ENCODE data around the gene PTGES3.

The PTGES3 gene

GRCh38 chr12:56723889-56724700, 36.0 kb upstream of the PTGES3 start:
- peak; percentile 88 for DNase-seq (ENCODE audit: low read depth)
- peak overlapping the region; percentile 71 for H3K4me3 ChIP-seq (ENCODE audit: low read depth, low read length)
- no peak for TF ChIP-seq CTCF (IDR thresholded peaks at IDR 0.05; ENCODE audit: control insufficient read depth, extremely low read depth, insufficient read depth)

GRCh38 chr12:56723352-56723751, 35.3 kb upstream of the PTGES3 start:
- TF ChIP-seq CTCF (IDR thresholded peaks at IDR 0.05; ENCODE audit: control insufficient read depth, extremely low read depth, insufficient read depth): no peak
- peak overlapping the region; percentile 71 for H3K4me3 ChIP-seq (ENCODE audit: low read depth, low read length)
- no peak for DNase-seq (ENCODE audit: low read depth)

GRCh38 chr12:56722832-56723231, 34.7 kb upstream of the PTGES3 start:
- peak; percentile 22 for DNase-seq (ENCODE audit: low read depth)
- peak overlapping the region; percentile 71 for H3K4me3 ChIP-seq (ENCODE audit: low read depth, low read length)
- TF ChIP-seq CTCF (IDR thresholded peaks at IDR 0.05; ENCODE audit: control insufficient read depth, extremely low read depth, insufficient read depth): no peak

GRCh38 chr12:56721721-56722120, 33.6 kb upstream of the PTGES3 start:
- DNase-seq (ENCODE audit: low read depth): no peak
- peak overlapping the region; percentile 71 for H3K4me3 ChIP-seq (ENCODE audit: low read depth, low read length)

GRCh38 chr12:56721216-56721615, 33.1 kb upstream of the PTGES3 start:
- TF ChIP-seq CTCF (IDR thresholded peaks at IDR 0.05; ENCODE audit: control insufficient read depth, extremely low read depth, insufficient read depth): no peak
- no peak overlapping the region for H3K4me3 ChIP-seq (ENCODE audit: low read depth, low read length)
- no peak for DNase-seq (ENCODE audit: low read depth)

More at GRCh38 chr12:56721721-56722120, 33.6 kb upstream of the PTGES3 start:
- no peak for TF ChIP-seq CTCF (IDR thresholded peaks at IDR 0.05; ENCODE audit: control insufficient read depth, extremely low read depth, insufficient read depth)

- TF ChIP-seq CTCF (IDR thresholded peaks at IDR 0.05; ENCODE audit: control insufficient read depth, extremely low read depth, insufficient read depth): no peak
- no peak overlapping the region for H3K4me3 ChIP-seq (ENCODE audit: low read depth, low read length)
- DNase-seq (ENCODE audit: low read depth): no peak
Observed at GRCh38 chr12:56720731-56721151, 32.7 kb upstream of the PTGES3 start.

- TF ChIP-seq CTCF (IDR thresholded peaks at IDR 0.05; ENCODE audit: control insufficient read depth, extremely low read depth, insufficient read depth): no peak
- no peak for DNase-seq (ENCODE audit: low read depth)
- H3K4me3 ChIP-seq (ENCODE audit: low read depth, low read length): no peak overlapping the region
Observed at GRCh38 chr12:56719056-56719455, 31.0 kb upstream of the PTGES3 start.
